ENCODE results near the gene EIF2B5.

- no peak for TF ChIP-seq TAF1 (IDR thresholded peaks at IDR 0.05; ENCODE audit: borderline replicate concordance, insufficient read depth, low read length)
- TF ChIP-seq POLR2AphosphoS5 (IDR thresholded peaks at IDR 0.05; ENCODE audit: low read depth, low read length) = no peak
- TF ChIP-seq REST (IDR thresholded peaks at IDR 0.05; ENCODE audit: insufficient read depth in 1 of 2, low read depth in 2 of 2, low read length in 2 of 2) = no peak
- TF ChIP-seq SIN3A (IDR thresholded peaks at IDR 0.05; ENCODE audit: borderline replicate concordance, insufficient read depth, low read length) = no peak
Measured at GRCh38 chr3:184142199-184142598, 7.0 kb downstream of the EIF2B5 start.

All from PFSK-1 (cell line).